Astrocyte (in vitro differentiated cells and primary cell): ENCODE results near the gene TPM3. TPM values are rescaled to one million over a fixed set of nuclear protein-coding genes. Genes with fewer than 3 reads are reported as not detected.
A peak's percentile ranks its signal among the peaks of the same experiment; 100 is the strongest.

Experiments
- DNase-seq: peaks from one replicate; pipeline ENCODE4 v3.0.0-alpha.2; 2010; ENCODE audit warnings: low read depth
- FAIRE-seq: peaks from 2 replicates; lab custom pipeline; 2011; peaks lifted over from hg19 to GRCh38; lab: Jason Lieb, UNC
- H2AFZ ChIP-seq: 2 replicates; pipeline ENCODE4 v1.6.0; 2012; ENCODE audit warnings: low read depth, low read length, inconsistent platforms
- H3K27ac ChIP-seq: 2 replicates; pipeline ENCODE4 v1.5.1; 2011; ENCODE audit warnings: low read depth, low read length, inconsistent platforms
- H3K27me3 ChIP-seq: 2 replicates; pipeline ENCODE4 v1.6.0; 2011; ENCODE audit warnings: low read length, inconsistent platforms; ENCODE audit not compliant: insufficient read depth
- H3K36me3 ChIP-seq: 2 replicates; pipeline ENCODE4 v1.5.1; 2011; ENCODE audit warnings: low read length, inconsistent platforms; ENCODE audit not compliant: insufficient read depth
- H3K4me1 ChIP-seq: 2 replicates; pipeline ENCODE4 v1.5.1; 2011; ENCODE audit warnings: low read length, inconsistent platforms; ENCODE audit not compliant: insufficient read depth
- H3K4me2 ChIP-seq: 2 replicates; pipeline ENCODE4 v1.6.0; 2012; ENCODE audit warnings: low read length, inconsistent platforms
- H3K4me3 ChIP-seq: 2 replicates; pipeline ENCODE4 v1.5.1; 2011; ENCODE audit warnings: low read depth, mild to moderate bottlenecking, low read length, inconsistent platforms; ENCODE audit not compliant: insufficient read depth
- H3K79me2 ChIP-seq: 2 replicates; pipeline ENCODE4 v1.6.0; 2012; ENCODE audit warnings: mild to moderate bottlenecking, low read length, inconsistent platforms; ENCODE audit not compliant: insufficient read depth
- H3K9ac ChIP-seq: 2 replicates; pipeline ENCODE4 v1.6.0; 2012; ENCODE audit warnings: mild to moderate bottlenecking, low read length, inconsistent platforms
- H3K9me3 ChIP-seq: 2 replicates; pipeline ENCODE4 v1.5.1; 2012; ENCODE audit warnings: low read depth, mild to moderate bottlenecking, low read length, inconsistent platforms; ENCODE audit not compliant: insufficient read depth
- H4K20me1 ChIP-seq: 2 replicates; pipeline ENCODE4 v1.6.0; 2012; ENCODE audit warnings: low read length, inconsistent platforms; ENCODE audit not compliant: insufficient read depth
- H3K27ac Mint-ChIP-seq: one replicate; pipeline ENCODE4 v1.8.0; 2021; ENCODE audit warnings: mild to moderate bottlenecking, mixed read lengths; ENCODE audit not compliant: unreplicated experiment
- H3K27me3 Mint-ChIP-seq: one replicate; pipeline ENCODE4 v1.8.0; 2021; ENCODE audit warnings: low read depth, mixed read lengths; ENCODE audit not compliant: unreplicated experiment
- H3K36me3 Mint-ChIP-seq: one replicate; pipeline ENCODE4 v1.8.0; 2021; ENCODE audit warnings: low read depth, mixed read lengths; ENCODE audit not compliant: unreplicated experiment
- H3K4me1 Mint-ChIP-seq: one replicate; pipeline ENCODE4 v1.8.0; 2021; ENCODE audit warnings: low read depth, mixed read lengths; ENCODE audit not compliant: unreplicated experiment
- H3K4me3 Mint-ChIP-seq: one replicate; pipeline ENCODE4 v1.8.0; 2021; ENCODE audit warnings: mild to moderate bottlenecking, moderate library complexity, mixed read lengths; ENCODE audit not compliant: unreplicated experiment
- H3K9me3 Mint-ChIP-seq: one replicate; pipeline ENCODE4 v1.8.0; 2021; ENCODE audit warnings: mild to moderate bottlenecking, mixed read lengths; ENCODE audit not compliant: unreplicated experiment
- CTCF ChIP-seq: IDR thresholded peaks from 2 replicates; pipeline ENCODE4 v1.5.1; 2011; ENCODE audit warnings: low read depth, mild to moderate bottlenecking, inconsistent platforms, low read length, moderate library complexity; ENCODE audit not compliant: insufficient read depth
- EZH2 ChIP-seq: IDR thresholded peaks from 2 replicates; pipeline ENCODE4 v1.6.1; 2012; ENCODE audit warnings: mild to moderate bottlenecking, low read length, inconsistent platforms; ENCODE audit not compliant: insufficient read depth
- total RNA-seq: library from RNA; stranded (reverse); gene quantifications from 2 replicates; pipeline ENCODE4 v1.2.1, GENCODE V29; 2021

The TPM3 gene
- total RNA-seq, 1 donor from 2014 or later: 687 TPM

- DNase-seq (no peak), FAIRE-seq (no peak)
- H3K27ac ChIP-seq: no peak overlapping the region
- peaks cover 17% of the 10 kb centered on the region for H3K36me3 ChIP-seq
- Mint-ChIP-seq H3K4me1 (peaks cover 22% of the 10 kb centered on the region), H3K27me3 (no peaks in the 10 kb centered on the region), H3K36me3 (peaks cover 17% of the 10 kb centered on the region), H3K9me3 (no peaks in the 10 kb centered on the region), H3K27ac (peak overlapping the region; percentile 63), H3K4me3 (peak overlapping the region; percentile 95)
- H3K9ac ChIP-seq: peak overlapping the region; percentile 100
- peaks cover 28% of the 10 kb centered on the region for H3K4me1 ChIP-seq
- H3K27me3 ChIP-seq: no peaks in the 10 kb centered on the region
- H3K4me3 ChIP-seq: peak overlapping the region; percentile 98
- no peak overlapping the region for H2AFZ ChIP-seq
- TF ChIP-seq CTCF (no peak), EZH2 (no peak)
- peaks cover 55% of the 10 kb centered on the region for H4K20me1 ChIP-seq
- peak overlapping the region; percentile 95 for H3K4me2 ChIP-seq
- no peaks in the 10 kb centered on the region for H3K9me3 ChIP-seq
- peaks cover 78% of the 10 kb centered on the region for H3K79me2 ChIP-seq
Observed at GRCh38 chr1:154218545-154218944, 26.6 kb upstream of the TPM3 start.

GRCh38 chr1:154213274-154213673 is 21.4 kb upstream of the TPM3 start:
- Mint-ChIP-seq H3K9me3 (no peaks in the 10 kb centered on the region), H3K27ac (peak overlapping the region; percentile 50), H3K4me3 (no peak overlapping the region), H3K4me1 (peaks cover 10% of the 10 kb centered on the region), H3K36me3 (peaks cover 28% of the 10 kb centered on the region), H3K27me3 (no peaks in the 10 kb centered on the region)
- H4K20me1 ChIP-seq: peaks cover 38% of the 10 kb centered on the region
- peaks cover 26% of the 10 kb centered on the region for H3K36me3 ChIP-seq
- TF ChIP-seq CTCF (no peak), EZH2 (no peak)
- no peak overlapping the region for H2AFZ ChIP-seq
- FAIRE-seq (no peak), DNase-seq (peak; percentile 55)
- no peak overlapping the region for H3K9ac ChIP-seq
- H3K9me3 ChIP-seq: no peaks in the 10 kb centered on the region
- peaks cover 31% of the 10 kb centered on the region for H3K79me2 ChIP-seq
- no peak overlapping the region for H3K4me3 ChIP-seq
- H3K27ac ChIP-seq: no peak overlapping the region
- no peaks in the 10 kb centered on the region for H3K27me3 ChIP-seq
- H3K4me2 ChIP-seq: peak overlapping the region; percentile 40
- H3K4me1 ChIP-seq: peaks cover 11% of the 10 kb centered on the region

- Histone ChIP-seq H3K79me2 (peaks cover 19% of the 10 kb centered on the region), H4K20me1 (peaks cover 29% of the 10 kb centered on the region), H2AFZ (no peak overlapping the region), H3K27me3 (no peaks in the 10 kb centered on the region), H3K9ac (no peak overlapping the region), H3K4me3 (no peak overlapping the region), H3K4me1 (peaks cover 9% of the 10 kb centered on the region), H3K36me3 (peaks cover 21% of the 10 kb centered on the region), H3K9me3 (no peaks in the 10 kb centered on the region), H3K27ac (no peak overlapping the region), H3K4me2 (no peak overlapping the region)
- no peak overlapping the region for H3K4me3 Mint-ChIP-seq
- no peak overlapping the region for H3K27ac Mint-ChIP-seq
- no peak for DNase-seq
- H3K4me1 Mint-ChIP-seq: peaks cover 8% of the 10 kb centered on the region
- TF ChIP-seq CTCF: no peak
- TF ChIP-seq EZH2: no peak
- H3K9me3 Mint-ChIP-seq: no peaks in the 10 kb centered on the region
- no peaks in the 10 kb centered on the region for H3K27me3 Mint-ChIP-seq
- FAIRE-seq: no peak
- H3K36me3 Mint-ChIP-seq: peaks cover 26% of the 10 kb centered on the region
Observed at GRCh38 chr1:154212083-154212482, 20.2 kb upstream of the TPM3 start.
